ENCODE results near the gene TLR8.

GRCh38 chrX:12947545-12948235, 41.3 kb downstream of the TLR8 start:
- no peak for TF ChIP-seq TAF1 (IDR thresholded peaks at IDR 0.05; ENCODE audit: low read depth, low read length)
- TF ChIP-seq POLR2A (IDR thresholded peaks at IDR 0.05; ENCODE audit: low read depth, low read length), result no peak
- no peak for TF ChIP-seq POU2F2 (IDR thresholded peaks at IDR 0.05; ENCODE audit: low read depth, low read length)
